ENCODE data around the gene BCL7B. TPM values are rescaled to one million over a fixed set of nuclear protein-coding genes. Genes with fewer than 3 reads are reported as not detected.
"Not testable (repeated sequence)": the region's sequence is repeated elsewhere in the genome, so short reads cannot be mapped to it uniquely, and the experiment has no call there.

BCL7B gene
- total and polyA plus RNA-seq, 9 donors = 6.6 to 37.0 (median 34.3) TPM

GRCh38 chr7:73557108-73557396 lies 438 bp downstream of the BCL7B start:
- Histone ChIP-seq H3K27me3 (ENCODE audit: control insufficient read depth, insufficient read depth, low read length) (no peaks in the 10 kb centered on the region), H3K27ac (ENCODE audit: low read length) (peak overlapping the region; percentile 95), H3K36me3 (ENCODE audit: control insufficient read depth, insufficient read depth, low read length) (peaks cover 13% of the 10 kb centered on the region), H3K4me1 (ENCODE audit: control insufficient read depth, insufficient read depth, low read length) (peaks cover 23% of the 10 kb centered on the region), H3K9me3 (replicated peaks; ENCODE audit: control insufficient read depth, low read depth, low read length) (no peaks in the 10 kb centered on the region), H3K4me3 (ENCODE audit: low read length) (peak overlapping the region; percentile 66)
- peak; percentile 95 for DNase-seq
- WGBS (ENCODE audit: insufficient coverage) = under 1% methylated on average over 31 of the region's 36 CpGs

DNA sequence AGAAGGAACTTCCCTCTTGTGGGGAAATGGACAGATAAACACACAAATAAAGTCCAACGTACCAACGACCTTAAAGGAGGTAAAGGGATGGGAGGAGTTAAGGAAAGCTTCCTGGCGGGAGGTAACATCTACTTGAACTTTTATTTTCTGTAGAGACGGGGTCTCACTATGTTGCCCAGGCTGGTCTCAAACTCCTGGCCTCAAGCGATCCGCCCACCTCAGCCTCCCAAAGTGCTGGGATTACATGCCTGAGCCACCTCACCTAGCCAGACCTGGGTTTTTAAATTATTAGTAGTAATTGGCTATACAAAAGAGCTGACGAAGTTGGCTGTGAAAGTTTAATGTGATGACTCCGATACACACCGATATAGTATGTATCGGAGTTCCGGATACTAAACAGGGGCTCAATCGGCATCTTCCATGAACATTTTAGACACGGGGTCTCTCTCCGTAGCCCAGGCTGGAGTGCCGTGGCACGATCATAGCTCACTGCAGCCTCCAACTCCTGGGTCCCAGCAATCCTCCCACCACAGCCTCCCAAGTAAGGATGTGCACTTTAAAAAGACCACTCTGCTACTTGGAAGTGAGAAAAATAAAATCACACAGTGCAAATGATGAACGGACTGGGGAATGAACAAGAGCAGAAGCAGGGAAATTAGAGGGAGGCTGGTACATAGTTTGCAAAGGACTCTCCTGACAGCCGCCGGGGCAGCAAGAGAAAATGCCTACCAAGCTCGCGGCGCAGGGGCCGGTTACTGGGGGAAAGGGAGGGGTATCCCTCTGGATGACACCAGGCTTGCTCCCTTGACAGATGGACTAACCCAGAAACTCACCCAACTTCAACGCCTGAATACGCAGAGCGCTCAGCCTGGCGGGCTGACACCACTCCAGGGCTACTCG lies 1.0 kb downstream of the BCL7B start:
- Histone ChIP-seq H3K4me3 (ENCODE audit: low read length) (peak overlapping the region; percentile 49), H3K36me3 (ENCODE audit: control insufficient read depth, insufficient read depth, low read length) (peaks cover 16% of the 10 kb centered on the region), H3K27ac (ENCODE audit: low read length) (peak overlapping the region; percentile 86), H3K27me3 (ENCODE audit: control insufficient read depth, insufficient read depth, low read length) (no peaks in the 10 kb centered on the region), H3K4me1 (ENCODE audit: control insufficient read depth, insufficient read depth, low read length) (peaks cover 23% of the 10 kb centered on the region), H3K9me3 (replicated peaks; ENCODE audit: control insufficient read depth, low read depth, low read length) (no peaks in the 10 kb centered on the region)
- WGBS (ENCODE audit: insufficient coverage) = 16% methylated on average over 10 of the region's 28 CpGs
- no peak for DNase-seq

- 82% methylated on average over 3 of the region's 6 CpGs for WGBS (ENCODE audit: insufficient coverage)
- no peak overlapping the region for H3K4me3 ChIP-seq (ENCODE audit: low read length)
- DNase-seq = no peak
- no peak overlapping the region for H3K27ac ChIP-seq (ENCODE audit: low read length)
- H3K27me3 ChIP-seq (ENCODE audit: control insufficient read depth, insufficient read depth, low read length) = no peaks in the 10 kb centered on the region
- no peaks in the 10 kb centered on the region for H3K9me3 ChIP-seq (replicated peaks; ENCODE audit: control insufficient read depth, low read depth, low read length)
- peaks cover 23% of the 10 kb centered on the region for H3K4me1 ChIP-seq (ENCODE audit: control insufficient read depth, insufficient read depth, low read length)
- peaks cover 21% of the 10 kb centered on the region for H3K36me3 ChIP-seq (ENCODE audit: control insufficient read depth, insufficient read depth, low read length)
These were observed 2.0 kb downstream of the BCL7B start for GRCh38 chr7:73555411-73555982.

DNA sequence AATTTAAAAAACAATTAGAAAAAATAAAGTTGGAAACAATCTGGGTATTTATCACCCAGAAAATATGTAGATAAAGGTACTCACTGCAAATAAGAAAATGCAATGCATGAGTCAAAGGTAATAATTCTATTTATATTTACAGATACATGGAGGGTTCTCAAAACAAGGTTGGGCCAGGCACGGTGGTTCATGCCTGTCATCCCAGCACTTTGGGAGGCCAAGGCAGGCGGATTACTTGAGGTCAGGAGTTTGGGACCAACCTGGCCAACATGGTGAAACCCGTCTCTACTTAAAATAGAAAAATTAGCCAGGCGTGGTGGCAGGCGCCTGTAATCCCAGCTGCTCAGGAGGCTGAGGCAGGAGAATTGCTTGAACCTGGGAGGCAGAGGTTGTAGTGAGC lies 7.4 kb downstream of the BCL7B start:
- not testable (repeated sequence) for H3K27me3 ChIP-seq (ENCODE audit: control insufficient read depth, insufficient read depth, low read length); DNase-seq; H3K27ac ChIP-seq (ENCODE audit: low read length); H3K4me1 ChIP-seq (ENCODE audit: control insufficient read depth, insufficient read depth, low read length); H3K4me3 ChIP-seq (ENCODE audit: low read length); H3K9me3 ChIP-seq (replicated peaks; ENCODE audit: control insufficient read depth, low read depth, low read length)
- WGBS (ENCODE audit: insufficient coverage) = 93% methylated on average over 4 of the region's 5 CpGs
- peaks cover 51% of the 10 kb centered on the region for H3K36me3 ChIP-seq (ENCODE audit: control insufficient read depth, insufficient read depth, low read length)

DNA sequence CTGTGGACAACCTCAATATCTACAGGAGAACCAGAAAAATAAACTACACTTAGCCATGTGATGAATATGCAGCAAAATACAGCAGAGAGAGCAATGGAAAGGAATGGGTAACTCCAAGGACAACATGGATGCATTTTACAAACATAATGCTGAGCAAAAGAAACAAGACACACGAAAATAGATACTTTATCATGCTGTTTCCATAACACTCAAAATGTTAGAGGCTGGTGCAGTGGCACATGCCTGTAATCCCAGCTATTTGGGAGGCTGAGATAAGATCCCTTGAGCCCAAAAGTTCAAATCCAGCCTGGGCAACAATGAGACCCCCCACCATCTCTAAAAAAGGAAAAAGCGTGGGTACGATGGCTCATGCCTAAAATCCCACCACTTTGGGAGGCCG lies 8.3 kb downstream of the BCL7B start:
- Histone ChIP-seq H3K27me3 (ENCODE audit: control insufficient read depth, insufficient read depth, low read length) (no peaks in the 10 kb centered on the region), H3K36me3 (ENCODE audit: control insufficient read depth, insufficient read depth, low read length) (peaks cover 48% of the 10 kb centered on the region), H3K27ac (ENCODE audit: low read length) (no peak overlapping the region), H3K9me3 (replicated peaks; ENCODE audit: control insufficient read depth, low read depth, low read length) (no peaks in the 10 kb centered on the region), H3K4me1 (ENCODE audit: control insufficient read depth, insufficient read depth, low read length) (no peaks in the 10 kb centered on the region), H3K4me3 (ENCODE audit: low read length) (no peak overlapping the region)
- WGBS (ENCODE audit: insufficient coverage) = no CpG with 5 or more reads among the region's 4 CpGs
- no peak for DNase-seq

DNA sequence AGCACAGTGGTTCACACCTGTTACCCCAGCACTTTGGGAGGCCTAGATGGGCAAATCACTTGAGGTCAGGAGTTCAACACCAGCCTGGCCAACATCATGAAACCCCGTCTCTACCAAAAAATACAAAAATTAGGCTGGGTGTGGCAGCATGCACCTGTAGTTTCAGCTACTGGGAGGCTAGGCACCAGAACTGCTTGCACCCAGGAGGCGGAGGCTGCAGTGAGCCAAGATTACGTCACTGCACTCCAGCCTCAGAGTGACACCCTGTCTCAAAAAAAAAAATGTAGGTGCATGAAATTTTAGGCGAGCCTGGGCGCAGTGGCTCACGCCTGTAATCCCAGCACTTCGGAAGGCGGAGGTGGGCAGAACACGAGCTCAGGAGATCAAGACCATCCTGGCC lies 9.6 kb downstream of the BCL7B start:
- H3K27ac ChIP-seq (ENCODE audit: low read length) = no peak overlapping the region
- H3K27me3 ChIP-seq (ENCODE audit: control insufficient read depth, insufficient read depth, low read length) = no peaks in the 10 kb centered on the region
- H3K36me3 ChIP-seq (ENCODE audit: control insufficient read depth, insufficient read depth, low read length) = peaks cover 51% of the 10 kb centered on the region
- no peak for DNase-seq
- 98% methylated on average over 7 of the region's 9 CpGs for WGBS (ENCODE audit: insufficient coverage)
- H3K4me3 ChIP-seq (ENCODE audit: low read length) = no peak overlapping the region
- H3K4me1 ChIP-seq (ENCODE audit: control insufficient read depth, insufficient read depth, low read length) = no peaks in the 10 kb centered on the region
- H3K9me3 ChIP-seq (replicated peaks; ENCODE audit: control insufficient read depth, low read depth, low read length) = no peaks in the 10 kb centered on the region

DNA sequence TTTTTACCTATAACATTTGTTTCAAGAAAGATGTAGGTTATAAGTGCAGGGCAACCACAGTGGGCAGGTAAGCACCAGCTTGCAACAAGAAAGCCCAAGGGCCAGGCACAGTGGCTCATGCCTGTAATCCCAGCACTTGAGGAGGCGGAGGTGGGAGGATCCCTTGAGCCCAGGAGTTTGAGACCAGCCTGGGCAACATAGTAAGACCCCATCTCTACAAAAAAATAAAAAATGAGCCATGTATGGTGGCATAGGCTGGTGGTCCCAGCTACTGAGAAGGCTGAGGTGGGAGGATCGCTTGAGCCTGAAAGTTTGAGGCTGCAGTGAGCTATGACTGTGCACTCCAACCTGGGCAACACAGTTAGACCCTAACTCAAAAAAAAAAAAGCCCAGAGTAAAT lies 12.8 kb downstream of the BCL7B start:
- no peak overlapping the region for H3K4me3 ChIP-seq (ENCODE audit: low read length)
- no CpG with 5 or more reads among the region's 2 CpGs for WGBS (ENCODE audit: insufficient coverage)

GRCh38 chr7:73541722-73542121 lies 15.8 kb downstream of the BCL7B start:
- H3K27me3 ChIP-seq (ENCODE audit: control insufficient read depth, insufficient read depth, low read length) = no peaks in the 10 kb centered on the region
- H3K9me3 ChIP-seq (replicated peaks; ENCODE audit: control insufficient read depth, low read depth, low read length) = no peaks in the 10 kb centered on the region
- no peaks in the 10 kb centered on the region for H3K4me1 ChIP-seq (ENCODE audit: control insufficient read depth, insufficient read depth, low read length)
- 98% methylated on average over 7 of the region's 10 CpGs for WGBS (ENCODE audit: insufficient coverage)
- no peak overlapping the region for H3K4me3 ChIP-seq (ENCODE audit: low read length)
- no peak for DNase-seq
- no peak overlapping the region for H3K27ac ChIP-seq (ENCODE audit: low read length)
- peaks cover 66% of the 10 kb centered on the region for H3K36me3 ChIP-seq (ENCODE audit: control insufficient read depth, insufficient read depth, low read length)

More for the DNA sequence above, 12.8 kb downstream of the BCL7B start:
- H3K27me3 ChIP-seq (ENCODE audit: control insufficient read depth, insufficient read depth, low read length) = no peaks in the 10 kb centered on the region
- peaks cover 55% of the 10 kb centered on the region for H3K36me3 ChIP-seq (ENCODE audit: control insufficient read depth, insufficient read depth, low read length)
- H3K9me3 ChIP-seq (replicated peaks; ENCODE audit: control insufficient read depth, low read depth, low read length) = no peaks in the 10 kb centered on the region
- H3K27ac ChIP-seq (ENCODE audit: low read length) = no peak overlapping the region
- no peaks in the 10 kb centered on the region for H3K4me1 ChIP-seq (ENCODE audit: control insufficient read depth, insufficient read depth, low read length)
- DNase-seq = no peak

DNA sequence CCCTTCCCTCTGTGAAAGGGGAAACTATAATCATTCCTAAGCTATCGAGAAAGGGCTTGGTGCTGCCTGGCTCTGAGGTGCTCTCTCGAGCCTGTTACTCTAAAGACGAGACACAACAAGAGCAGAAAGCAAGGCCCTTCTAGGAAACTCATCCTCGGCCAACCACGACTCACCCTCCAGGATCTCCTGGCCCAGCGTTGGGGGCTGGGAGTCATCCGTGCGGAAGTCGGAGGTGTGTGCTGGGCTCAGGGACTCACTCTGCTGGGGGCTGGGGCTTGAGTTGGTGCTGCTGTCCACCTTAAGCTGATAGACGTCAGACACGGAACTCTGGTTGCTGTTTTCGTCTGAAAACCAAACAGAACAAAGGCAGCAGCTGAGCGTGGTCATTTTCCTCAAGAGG lies 17.8 kb downstream of the BCL7B start:
- no peak overlapping the region for H3K4me3 ChIP-seq (ENCODE audit: low read length)
- H3K27me3 ChIP-seq (ENCODE audit: control insufficient read depth, insufficient read depth, low read length) = no peaks in the 10 kb centered on the region
- H3K9me3 ChIP-seq (replicated peaks; ENCODE audit: control insufficient read depth, low read depth, low read length) = no peaks in the 10 kb centered on the region
- 96% methylated on average over 13 of the region's 13 CpGs for WGBS (ENCODE audit: insufficient coverage)
- peaks cover 74% of the 10 kb centered on the region for H3K36me3 ChIP-seq (ENCODE audit: control insufficient read depth, insufficient read depth, low read length)
- no peak overlapping the region for H3K27ac ChIP-seq (ENCODE audit: low read length)
- no peaks in the 10 kb centered on the region for H3K4me1 ChIP-seq (ENCODE audit: control insufficient read depth, insufficient read depth, low read length)
- no peak for DNase-seq

GRCh38 chr7:73538510-73538909 lies 19.0 kb downstream of the BCL7B start:
- not testable (repeated sequence) for H3K27ac ChIP-seq (ENCODE audit: low read length); H3K4me3 ChIP-seq (ENCODE audit: low read length); DNase-seq; H3K9me3 ChIP-seq (replicated peaks; ENCODE audit: control insufficient read depth, low read depth, low read length); H3K4me1 ChIP-seq (ENCODE audit: control insufficient read depth, insufficient read depth, low read length); H3K27me3 ChIP-seq (ENCODE audit: control insufficient read depth, insufficient read depth, low read length)
- 100% methylated on average over 1 of the region's 2 CpGs for WGBS (ENCODE audit: insufficient coverage)
- H3K36me3 ChIP-seq (ENCODE audit: control insufficient read depth, insufficient read depth, low read length) = peaks cover 76% of the 10 kb centered on the region

Measured in muscle of leg (tissue), 11 donors.